HEK293T (cell line): ENCODE measurements around the gene GRAMD4.

ENCODE experiments used
- ARNT ChIP-seq: fragments of 450-650 bp; IDR thresholded peaks from 2 replicates; pipeline ENCODE4 v1.6.1; 2017; ENCODE audit warnings: mild to moderate bottlenecking
- HDGF ChIP-seq: fragments of 450-650 bp; IDR thresholded peaks from 2 replicates; pipeline ENCODE4 v1.6.1; 2017; ENCODE audit warnings: antibody characterized with exemption, borderline replicate concordance
- LEF1 ChIP-seq: fragments of 450-650 bp; IDR thresholded peaks from 2 replicates; pipeline ENCODE4 v1.6.1; 2017; ENCODE audit warnings: mild to moderate bottlenecking, borderline replicate concordance

GRCh38 chr22:46676479-46676878 lies 56.3 kb downstream of the GRAMD4 start:
- TF ChIP-seq HDGF, result no peak
- TF ChIP-seq LEF1, result no peak
- no peak for TF ChIP-seq ARNT
